IPS DF 19.7 (cell line): Measurements from ENCODE around the gene GUCA1A.

Experiments used
- DNase-seq: peaks from one replicate; pipeline ENCODE4 v3.0.0-alpha.2; 2013; ENCODE audit warnings: low read depth, low spot score

GUCA1A gene

GRCh38 chr6:42173101-42173500 lies at the start of gene GUCA1A:
Gene GUCA1A (plus strand): TSS chr6:42173364. CDS start chr6:42173614, 250 bp downstream.
- no peak for DNase-seq

GRCh38 chr6:42123379-42124103 lies 49.6 kb upstream of the GUCA1A start:
- no peak for DNase-seq

- no peak for DNase-seq
These were observed 48.8 kb upstream of the GUCA1A start for GRCh38 chr6:42124223-42124836.

- no peak for DNase-seq
These were observed 47.9 kb upstream of the GUCA1A start for GRCh38 chr6:42125231-42125630.

GRCh38 chr6:42125663-42126062 lies 47.5 kb upstream of the GUCA1A start:
- DNase-seq: no peak

- DNase-seq: no peak
These were observed 44.5 kb upstream of the GUCA1A start for GRCh38 chr6:42128460-42129359.

GRCh38 chr6:42129360-42129676 lies 43.8 kb upstream of the GUCA1A start:
- DNase-seq: no peak

GRCh38 chr6:42131531-42131930 lies 41.6 kb upstream of the GUCA1A start:
- no peak for DNase-seq

GRCh38 chr6:42133926-42134325 lies 39.2 kb upstream of the GUCA1A start:
- DNase-seq: no peak

- DNase-seq: no peak
These were observed 38.0 kb upstream of the GUCA1A start for GRCh38 chr6:42135161-42135560.

- DNase-seq: no peak
These were observed 37.4 kb upstream of the GUCA1A start for GRCh38 chr6:42135722-42136121.

- DNase-seq: peak; percentile 95
These were observed 36.5 kb upstream of the GUCA1A start for GRCh38 chr6:42136508-42137193.

GRCh38 chr6:42137194-42137753 lies 35.9 kb upstream of the GUCA1A start:
- peak; percentile 57 for DNase-seq

GRCh38 chr6:42138190-42138589 lies 35.0 kb upstream of the GUCA1A start:
- DNase-seq: no peak

GRCh38 chr6:42138630-42139619 lies 34.2 kb upstream of the GUCA1A start:
- DNase-seq: no peak

- no peak for DNase-seq
These were observed 33.1 kb upstream of the GUCA1A start for GRCh38 chr6:42140032-42140431.

GRCh38 chr6:42140756-42141602 lies 32.2 kb upstream of the GUCA1A start:
- DNase-seq: no peak

GRCh38 chr6:42141603-42142117 lies 31.5 kb upstream of the GUCA1A start:
- no peak for DNase-seq
